ENCODE results near the gene NTF3.

The NTF3 gene

DNA sequence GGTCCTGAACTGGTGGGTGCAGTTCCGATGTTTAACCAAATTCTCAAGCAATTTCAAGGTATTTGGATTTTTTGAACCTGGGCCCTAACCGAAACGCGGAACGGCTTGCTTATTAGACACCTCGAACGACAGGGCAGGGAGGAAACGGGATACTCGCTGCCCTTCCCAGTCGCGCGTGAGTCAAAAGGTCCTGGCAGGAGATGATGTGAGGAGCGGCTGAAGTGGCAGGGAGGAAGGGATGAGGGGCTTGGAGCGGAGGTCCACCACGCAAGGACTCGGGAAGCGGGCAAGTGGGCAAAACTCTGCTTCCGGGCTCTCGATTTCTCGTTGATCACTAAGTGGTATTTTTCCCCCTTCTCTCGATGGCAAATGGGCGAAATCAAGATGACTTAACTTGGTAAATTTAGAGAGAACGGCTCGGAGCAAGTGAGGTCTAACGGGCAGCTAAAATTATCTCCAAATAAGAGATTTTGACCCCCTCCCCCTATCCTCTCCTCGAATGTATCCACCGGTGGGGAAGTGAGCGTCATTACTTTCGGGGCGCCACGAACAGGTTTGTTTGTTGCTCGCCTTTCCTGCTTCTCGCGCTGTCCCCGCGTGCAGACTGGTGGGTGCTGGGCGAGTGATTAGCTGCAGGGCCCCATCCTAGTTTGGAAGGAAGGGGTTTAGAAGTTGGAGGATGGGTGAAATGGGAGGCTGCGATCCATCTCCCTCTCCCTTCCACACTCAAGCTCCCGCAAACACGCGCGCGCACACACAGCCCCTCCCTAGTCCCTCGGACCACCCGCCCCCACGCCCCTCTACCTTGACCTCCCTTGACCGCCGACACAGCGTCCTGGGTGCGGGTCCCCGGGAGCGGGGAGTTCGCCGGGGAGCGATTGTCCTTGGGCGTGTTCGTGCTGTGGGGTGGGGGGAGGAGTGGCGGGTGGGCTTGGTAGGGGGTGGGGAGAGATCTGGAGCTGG lies 986 bp upstream of the NTF3 start:
- DNase-seq (ENCODE audit: low read depth in 2 of 2, low spot score in 1 of 2): no peak

DNA sequence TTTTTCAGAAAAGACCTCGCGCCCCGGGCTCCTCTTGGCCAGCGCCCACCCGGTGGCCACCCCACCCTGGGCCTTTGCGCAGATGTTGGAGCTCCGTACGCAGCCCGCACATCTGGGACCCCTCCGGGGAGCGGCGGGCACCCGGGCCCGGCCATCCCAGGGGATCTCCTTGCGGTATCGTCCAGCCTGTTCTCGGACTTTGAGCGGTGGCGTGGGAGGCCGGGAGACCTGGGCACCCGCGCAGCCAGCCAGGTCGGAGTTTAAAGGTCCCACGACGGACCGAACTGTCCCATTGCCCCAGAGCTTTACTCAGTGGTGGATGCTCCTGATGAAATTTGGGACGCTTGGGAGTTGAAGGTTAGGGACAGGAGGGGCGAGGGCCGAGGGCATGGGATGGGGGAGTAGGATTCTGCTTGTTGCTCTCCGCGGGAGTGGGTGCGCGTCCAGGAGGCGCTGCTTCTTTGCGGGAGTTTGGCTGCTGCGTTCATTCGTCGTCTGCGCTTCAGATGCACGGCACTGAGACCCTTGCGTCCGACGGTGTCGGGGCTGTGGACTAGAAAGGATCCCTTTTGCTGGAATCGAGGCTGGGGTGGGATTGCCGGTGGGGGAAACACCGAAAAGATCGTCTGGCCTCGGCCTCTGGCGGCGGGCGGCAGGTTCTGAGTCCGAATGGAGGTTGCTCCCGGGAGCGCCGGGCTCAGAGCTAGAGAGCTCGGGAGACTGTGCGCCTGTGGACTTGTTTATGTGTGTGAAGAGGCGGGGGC lies 1.4 kb downstream of the NTF3 start:
- no peak for DNase-seq (ENCODE audit: low read depth in 2 of 2, low spot score in 1 of 2)

DNA sequence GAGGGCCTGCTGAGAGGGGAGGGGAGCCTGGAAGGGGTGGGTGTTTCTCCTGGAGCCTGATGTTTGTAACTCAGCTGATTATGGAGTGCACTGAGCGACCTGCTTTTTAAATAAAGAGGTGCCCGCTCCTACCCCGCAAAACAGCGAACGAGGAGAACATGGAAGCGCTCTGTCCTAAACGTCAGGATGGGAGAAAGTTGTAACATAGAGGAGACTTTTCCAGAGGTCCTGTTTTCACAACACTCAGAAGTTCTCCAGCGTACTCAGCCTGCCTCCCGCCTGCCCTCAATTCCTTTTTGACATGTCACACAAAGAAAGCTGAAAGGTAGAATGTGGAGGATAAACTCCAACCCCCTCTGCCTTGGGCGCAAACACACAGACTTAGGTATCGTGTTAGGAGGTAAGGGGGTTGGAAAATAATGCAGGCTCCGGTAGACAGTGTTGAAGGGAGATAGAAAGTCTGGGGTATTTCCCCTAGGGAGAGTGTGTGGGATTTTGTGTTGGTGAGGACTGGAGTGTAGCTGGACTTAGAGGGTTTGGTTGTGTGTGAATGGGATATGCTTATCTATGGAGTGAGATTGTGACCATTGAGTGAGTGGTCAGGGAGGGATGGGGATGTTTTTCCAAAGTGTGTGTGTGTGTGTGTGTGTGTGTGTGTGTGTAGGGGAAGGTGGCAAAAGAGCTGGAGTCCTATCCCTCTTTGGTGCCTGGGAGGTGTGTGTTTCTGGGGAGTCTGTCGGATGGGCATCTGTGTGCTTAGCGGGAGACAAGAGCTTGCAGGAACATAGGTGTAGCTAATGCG lies 2.1 kb downstream of the NTF3 start:
- no peak for DNase-seq (ENCODE audit: low read depth in 2 of 2, low spot score in 1 of 2)

DNA sequence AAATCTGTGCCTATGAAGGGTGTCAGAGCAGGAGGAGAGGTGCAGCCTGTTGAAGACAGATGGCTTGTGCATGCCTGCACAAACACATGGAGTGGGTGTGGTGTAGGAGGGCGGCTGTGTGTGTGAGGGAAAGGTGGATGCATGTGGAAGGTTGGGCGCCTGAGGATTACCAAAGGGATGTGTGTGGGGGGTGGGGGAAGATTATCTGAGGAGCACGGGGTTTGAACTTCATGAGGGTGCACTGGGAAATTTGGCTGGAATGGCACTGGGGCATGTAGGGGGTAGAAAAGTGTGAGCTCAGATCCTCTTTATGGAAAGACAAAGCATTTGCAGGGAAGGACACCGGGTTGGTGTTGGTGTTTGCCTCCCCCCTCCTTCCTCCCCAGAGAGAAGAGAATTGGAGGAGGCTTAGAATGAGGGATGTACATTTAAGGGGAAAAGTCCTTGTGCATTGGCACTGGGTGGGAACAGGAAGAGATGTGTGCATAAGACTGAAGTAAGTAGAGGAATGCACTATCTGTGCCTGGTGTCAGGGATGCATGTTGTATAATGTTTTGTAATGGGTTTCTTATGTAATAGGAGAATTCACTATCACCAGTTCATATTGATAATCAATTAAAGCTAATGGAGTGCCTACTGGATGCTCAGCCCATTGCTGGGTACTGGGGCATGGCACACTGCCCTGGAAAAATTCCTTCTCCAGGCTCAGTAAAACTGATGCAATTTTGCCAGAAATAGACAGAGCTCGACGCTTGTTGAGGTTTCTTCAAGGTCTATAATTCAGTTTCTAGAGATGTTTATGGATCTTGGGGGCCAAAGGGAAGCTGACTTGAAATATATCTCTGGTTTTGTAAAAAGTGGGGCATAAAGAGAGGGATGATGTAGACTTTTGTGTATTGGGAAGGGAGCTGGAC lies 3.0 kb downstream of the NTF3 start:
- no peak for DNase-seq (ENCODE audit: low read depth in 2 of 2, low spot score in 1 of 2)

DNA sequence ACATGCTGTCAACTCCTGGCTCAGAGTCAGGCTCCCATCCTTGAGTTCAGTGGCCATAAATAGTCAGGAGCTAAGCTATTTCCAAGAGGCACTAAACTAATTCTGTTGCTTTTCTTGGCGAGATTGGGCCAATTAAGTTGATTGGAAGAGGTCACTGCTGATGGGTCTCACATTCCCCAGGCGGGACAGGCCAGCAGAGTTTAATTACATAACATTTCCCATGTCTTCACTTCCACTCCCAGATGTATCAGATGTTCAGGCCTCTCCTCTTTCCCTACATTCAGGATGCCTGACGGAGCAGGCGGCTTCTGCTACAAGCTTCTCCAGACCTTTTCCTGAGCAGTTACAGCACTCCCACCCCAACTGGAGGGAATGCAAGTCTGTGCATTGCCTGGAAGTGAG lies 5.3 kb downstream of the NTF3 start:
- no peak for DNase-seq (ENCODE audit: low read depth in 2 of 2, low spot score in 1 of 2)

DNA sequence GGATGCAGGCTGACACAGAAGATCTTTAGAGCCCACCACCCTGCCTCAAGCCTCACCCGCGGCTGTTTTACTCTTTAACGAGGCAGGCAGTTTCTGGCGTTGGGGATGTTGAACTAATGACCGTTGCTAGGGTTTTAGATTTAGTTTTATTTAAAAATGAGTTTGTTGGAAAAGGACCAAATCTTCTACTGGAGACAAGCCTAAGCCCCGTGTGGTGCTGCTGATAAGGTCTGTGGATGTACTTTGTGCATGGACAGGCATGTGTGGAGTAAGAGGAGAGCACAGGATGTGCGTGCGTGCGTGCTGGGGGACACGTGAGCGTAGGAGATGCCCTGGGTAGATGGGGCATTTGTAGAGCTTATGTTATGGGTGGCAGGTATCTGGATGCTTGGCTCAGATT lies 5.7 kb downstream of the NTF3 start:
- DNase-seq (ENCODE audit: low read depth in 2 of 2, low spot score in 1 of 2): no peak

DNA sequence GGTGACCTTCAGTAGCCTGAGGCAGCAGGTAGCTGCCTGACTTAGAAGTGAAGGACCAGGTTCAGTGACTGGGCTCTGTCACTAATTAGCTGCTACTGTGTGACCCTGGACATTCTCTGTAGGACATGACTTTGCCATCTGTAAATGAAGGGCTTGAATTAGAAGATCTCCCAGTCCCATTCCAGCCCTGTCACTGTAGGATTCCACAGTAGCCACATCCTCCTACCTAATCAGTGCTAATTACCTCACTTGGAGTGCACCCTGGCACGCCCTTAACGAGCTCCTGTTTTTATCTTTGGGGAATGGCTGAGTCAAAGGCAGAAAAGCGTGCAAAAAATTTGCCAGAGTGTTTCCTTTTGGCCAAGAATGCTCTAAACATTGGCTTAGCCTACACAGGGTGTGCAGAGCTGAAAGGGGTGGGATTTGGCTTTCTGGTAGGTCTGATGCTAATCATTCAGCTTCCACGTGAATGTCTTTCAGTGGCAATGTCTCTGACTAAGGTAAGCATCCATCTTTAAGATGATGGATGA lies 6.8 kb downstream of the NTF3 start:
- DNase-seq (ENCODE audit: low read depth in 2 of 2, low spot score in 1 of 2): no peak

DNA sequence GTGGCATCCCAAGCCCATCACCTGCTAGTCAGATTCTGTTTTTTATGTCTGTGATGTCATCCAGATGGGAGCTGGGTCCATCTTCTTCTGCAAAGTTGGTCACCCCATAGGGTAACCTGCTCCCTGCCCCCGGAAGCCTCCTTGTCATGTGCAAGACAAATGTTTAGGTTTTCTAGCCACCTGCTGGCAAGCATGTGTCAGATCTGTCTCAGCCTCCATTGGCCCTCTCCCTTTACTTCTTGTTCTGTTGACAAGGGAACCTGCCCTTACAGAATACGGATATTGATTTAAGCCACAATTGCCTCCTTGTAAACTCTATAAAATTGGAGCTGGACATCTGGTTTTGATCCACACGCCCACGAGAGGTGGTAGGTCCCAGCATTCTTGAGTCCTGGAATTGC lies 7.5 kb downstream of the NTF3 start:
- DNase-seq (ENCODE audit: low read depth in 2 of 2, low spot score in 1 of 2): no peak

DNA sequence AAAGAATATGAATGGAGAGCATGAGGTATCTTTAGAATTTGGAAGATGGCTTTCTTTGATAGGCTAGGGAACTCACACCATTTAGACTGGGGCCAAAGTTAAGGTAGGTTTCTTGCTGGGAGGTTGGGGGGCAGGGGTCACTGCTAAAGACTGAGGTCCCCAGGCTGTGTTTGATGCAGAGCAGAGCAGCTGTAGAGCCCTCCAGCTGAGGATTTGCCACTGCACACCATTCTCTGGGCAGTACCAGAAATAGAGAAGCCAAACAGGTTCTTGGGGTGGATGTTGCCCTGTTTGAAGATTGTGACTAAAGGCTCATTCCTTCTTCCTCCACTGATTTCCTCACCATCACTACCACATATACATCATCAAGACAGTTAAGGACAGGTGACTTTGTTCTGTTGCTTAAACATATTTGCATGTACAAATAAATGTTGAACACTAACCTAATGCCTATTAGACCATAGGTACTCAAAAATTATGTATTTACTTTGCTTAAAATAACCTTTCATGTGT lies 7.9 kb downstream of the NTF3 start:
- no peak for DNase-seq (ENCODE audit: low read depth in 2 of 2, low spot score in 1 of 2)

DNA sequence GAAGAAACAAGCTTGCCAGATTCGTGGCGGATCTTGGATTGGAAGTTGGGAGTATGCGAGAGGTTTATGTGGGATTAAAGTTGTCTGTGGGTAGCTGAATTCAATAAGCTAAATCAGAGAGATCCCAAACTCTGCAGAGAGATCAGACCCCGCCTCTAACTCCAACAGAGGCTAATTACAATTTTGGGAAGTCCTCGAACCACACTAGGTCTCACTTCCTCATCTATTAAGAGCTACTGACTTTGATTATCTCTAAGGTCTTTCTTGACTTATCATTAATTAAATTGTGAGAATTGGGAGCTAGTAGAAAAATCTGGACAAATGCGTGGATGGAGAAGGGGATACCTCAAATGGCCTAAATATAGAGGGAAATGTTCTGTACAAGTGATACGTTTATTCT lies 9.1 kb downstream of the NTF3 start:
- no peak for DNase-seq (ENCODE audit: low read depth in 2 of 2, low spot score in 1 of 2)

DNA sequence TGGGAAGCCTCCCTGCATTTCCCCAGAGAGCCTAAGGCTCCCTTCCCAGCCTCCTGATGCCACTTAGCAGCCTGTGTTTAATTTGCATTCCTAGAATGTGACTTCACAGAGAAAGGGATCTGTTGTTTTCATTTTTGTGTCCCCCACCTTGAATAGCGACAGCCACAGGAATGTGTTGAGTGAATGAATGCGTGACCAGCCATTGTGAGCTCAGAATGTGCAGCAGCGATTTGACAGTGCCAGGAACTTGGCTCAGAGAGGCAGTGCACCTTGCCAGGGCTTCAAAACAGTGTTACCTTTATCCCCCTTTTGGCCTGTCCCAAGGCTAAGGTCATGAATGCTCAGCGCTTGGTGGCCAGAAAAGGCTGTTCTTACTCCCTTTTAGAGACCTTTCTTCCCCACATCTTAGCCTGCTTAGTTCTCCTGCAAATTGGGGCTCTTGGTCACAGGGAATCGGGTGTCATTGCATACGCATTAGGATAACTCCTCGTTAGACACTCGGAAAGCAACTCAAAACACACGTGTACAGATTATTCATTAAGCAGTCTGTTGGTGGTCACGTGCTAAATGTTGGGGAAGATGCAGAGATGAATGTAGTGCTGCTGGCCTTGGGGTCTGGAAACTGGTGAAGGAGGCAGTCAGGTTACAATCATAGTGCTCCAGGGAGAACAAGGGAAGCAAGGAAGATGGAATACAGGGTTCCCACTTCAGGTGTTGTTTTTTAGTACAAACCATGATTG lies 9.8 kb downstream of the NTF3 start:
- no peak for DNase-seq (ENCODE audit: low read depth in 2 of 2, low spot score in 1 of 2)

DNA sequence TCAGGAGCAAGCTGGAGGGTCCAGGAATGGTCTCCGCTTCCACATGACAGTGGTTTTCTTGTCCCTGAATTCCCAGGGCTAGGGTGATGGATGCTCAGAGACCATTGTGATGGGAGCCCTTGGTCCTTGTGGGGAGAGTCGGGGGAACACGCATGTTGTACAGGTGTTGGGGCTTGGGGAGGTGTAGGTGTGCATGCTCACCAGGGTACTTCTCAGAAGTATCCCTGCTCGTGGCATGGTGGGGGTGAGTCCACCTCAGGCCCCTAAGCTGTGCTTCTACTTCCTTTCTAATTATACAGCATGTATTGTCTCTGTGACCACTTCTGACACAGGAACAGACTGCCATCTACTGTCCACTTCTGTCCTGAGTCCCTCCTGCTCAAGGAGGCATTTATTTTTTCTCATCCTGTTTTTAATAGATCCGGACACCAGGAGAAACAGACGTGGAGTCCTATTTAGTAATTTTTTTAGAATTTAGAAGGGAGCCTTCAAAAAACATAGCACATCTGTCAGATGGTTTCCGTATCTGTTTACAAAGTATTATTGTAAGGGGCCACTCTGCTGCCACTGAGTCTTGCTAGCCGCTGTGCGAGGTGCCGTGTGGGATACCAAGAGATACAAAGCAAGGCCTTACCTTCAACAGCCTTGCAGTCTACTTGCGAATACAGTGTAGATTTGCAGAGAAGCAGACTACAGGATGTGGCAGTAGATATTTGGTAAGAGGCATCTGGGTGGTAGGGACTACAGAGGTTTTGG lies 10.5 kb downstream of the NTF3 start:
- DNase-seq (ENCODE audit: low read depth in 2 of 2, low spot score in 1 of 2): no peak

DNA sequence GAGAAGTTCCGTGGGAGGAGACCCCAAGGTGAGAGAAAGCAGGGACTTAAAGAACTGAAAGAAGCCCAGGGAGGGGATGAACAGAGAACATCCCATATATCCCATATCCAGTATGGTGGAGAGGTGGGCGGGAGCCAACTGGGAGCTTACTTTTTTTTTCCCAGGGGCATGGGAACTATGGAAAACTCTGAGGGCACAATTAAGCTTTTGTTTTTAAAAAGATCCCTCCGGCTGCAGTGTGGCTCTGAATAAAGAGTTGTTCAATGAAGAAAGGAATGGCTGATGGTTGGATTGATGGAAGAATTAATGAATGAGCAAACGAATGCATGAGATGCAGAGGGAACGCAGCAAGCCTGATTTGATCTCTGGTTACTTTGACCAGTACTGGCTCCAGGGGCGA lies 12.6 kb downstream of the NTF3 start:
- no peak for DNase-seq (ENCODE audit: low read depth in 2 of 2, low spot score in 1 of 2)

DNA sequence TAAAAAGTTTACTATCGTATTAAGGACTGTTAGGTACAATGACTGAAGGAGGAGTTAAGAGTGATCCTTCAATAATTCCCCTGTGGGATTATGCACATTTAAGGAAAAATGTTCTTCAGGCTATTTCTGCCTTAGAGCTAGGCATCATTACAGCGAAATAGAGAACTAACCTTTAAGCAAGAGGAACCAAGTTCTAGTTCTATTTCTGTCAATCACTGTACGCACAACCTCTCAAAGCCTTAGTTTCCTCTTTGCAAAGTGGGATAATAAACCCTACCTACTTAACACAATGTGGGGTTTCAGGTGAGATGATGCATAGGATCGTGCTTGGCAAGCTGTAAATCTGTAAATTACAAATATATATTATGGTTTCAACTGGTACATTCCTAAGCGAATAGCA lies 15.4 kb downstream of the NTF3 start:
- DNase-seq (ENCODE audit: low read depth in 2 of 2, low spot score in 1 of 2): no peak

DNA sequence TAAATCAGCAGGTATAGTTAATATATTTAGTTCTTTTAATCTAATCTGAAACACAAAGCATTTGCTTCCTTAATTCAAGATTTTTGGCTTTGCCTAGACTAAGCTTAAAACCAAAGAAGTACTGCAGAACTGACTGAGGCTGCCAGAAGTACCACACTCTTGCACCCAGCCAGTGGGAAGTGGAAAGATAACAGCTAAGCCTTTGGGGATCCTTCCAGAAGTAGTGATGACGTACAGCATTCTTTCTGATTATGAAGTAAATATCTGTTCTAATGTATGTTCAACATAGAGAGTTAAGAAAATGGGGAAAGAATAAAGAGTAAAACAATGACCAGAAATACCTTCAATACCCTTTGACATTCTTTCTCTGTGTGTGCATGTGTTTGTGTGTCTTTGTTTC lies 19.3 kb downstream of the NTF3 start:
- no peak for DNase-seq (ENCODE audit: low read depth in 2 of 2, low spot score in 1 of 2)

DNA sequence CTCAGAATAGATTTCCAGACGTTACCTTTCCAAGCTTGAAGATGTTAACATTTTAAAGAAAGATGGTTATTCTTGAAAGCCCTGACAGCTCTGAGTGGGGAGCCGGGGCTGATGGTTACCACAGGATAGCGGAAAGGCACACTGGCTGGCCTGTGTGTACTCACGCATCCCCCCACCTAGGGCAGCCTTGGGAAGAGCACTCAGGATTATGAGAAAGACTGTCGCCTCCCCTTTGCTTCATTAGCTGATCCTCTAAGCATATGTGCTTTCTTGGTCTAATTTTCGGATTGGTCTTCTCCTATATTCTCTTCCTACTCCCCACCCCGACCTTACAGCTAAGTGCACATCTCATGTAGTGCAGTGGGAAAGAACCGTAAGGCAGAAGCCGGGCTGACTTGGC lies 20.7 kb downstream of the NTF3 start:
- DNase-seq (ENCODE audit: low read depth in 2 of 2, low spot score in 1 of 2): no peak

DNA sequence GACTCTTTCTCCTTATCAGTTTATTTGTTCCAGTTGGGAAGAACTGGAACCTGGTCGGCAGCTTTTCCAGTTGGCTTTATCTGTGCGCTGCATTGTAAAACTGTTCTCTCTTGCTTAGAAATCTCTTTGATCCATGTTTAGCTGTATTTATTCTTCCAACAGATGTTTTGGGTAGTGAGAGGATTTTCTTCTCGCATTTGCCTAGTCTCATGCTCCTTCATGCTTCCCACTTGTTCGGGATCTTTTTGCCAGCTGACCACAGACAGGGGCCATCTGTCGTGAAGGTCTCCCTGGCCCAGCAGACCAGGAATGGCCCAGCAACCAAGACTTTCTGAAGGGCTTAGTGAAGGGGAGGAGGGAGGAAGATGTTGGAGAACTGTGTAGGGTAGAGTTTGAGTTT lies 21.6 kb downstream of the NTF3 start:
- no peak for DNase-seq (ENCODE audit: low read depth in 2 of 2, low spot score in 1 of 2)

DNA sequence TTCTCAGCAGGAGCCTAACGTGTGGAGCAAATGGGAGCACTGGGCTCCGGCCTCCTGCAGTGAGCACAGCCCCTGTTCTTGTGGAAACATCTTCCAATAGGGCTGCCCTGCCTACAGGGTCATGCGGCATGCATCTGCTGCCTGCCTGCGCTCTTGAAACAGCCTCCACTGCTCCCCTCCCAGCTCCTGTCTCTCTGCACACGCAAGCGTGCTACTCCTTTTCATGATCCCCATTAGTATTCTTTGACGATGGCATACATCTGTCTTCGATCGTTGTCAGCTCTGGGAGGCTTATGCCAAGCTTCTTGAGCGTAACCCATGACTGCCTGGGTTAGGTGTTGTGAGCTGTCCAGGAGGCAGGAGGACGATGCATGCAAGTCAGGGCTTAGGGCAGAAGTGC lies 23.1 kb downstream of the NTF3 start:
- no peak for DNase-seq (ENCODE audit: low read depth in 2 of 2, low spot score in 1 of 2)

DNA sequence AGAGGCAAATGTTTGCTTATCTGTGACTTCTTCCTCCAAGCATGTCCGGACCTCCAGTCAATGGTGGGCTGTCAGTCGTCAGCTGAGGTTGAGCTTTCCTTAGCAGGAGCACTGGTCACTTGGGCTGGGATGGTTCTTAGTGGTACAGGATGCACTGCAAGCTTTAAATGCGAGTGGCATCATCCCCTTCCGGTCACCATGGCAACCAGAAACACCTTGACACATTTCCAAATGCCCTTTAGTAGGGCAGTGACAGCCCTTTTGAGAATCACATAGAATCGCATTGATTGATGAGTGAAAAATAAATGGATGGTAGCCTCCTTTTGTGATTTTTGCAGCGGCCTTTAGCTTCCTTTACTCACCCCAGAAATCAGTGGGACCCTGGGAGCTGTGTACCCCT lies 24.1 kb downstream of the NTF3 start:
- DNase-seq (ENCODE audit: low read depth in 2 of 2, low spot score in 1 of 2): no peak
